Choroid plexus epithelial cell (primary cell): ENCODE measurements around the gene SNX8.

Experiments
- DNase-seq: peaks from one replicate; pipeline ENCODE4 v3.0.0-alpha.2; 2010; ENCODE audit warnings: low read depth
- H3K4me3 ChIP-seq: 2 replicates; pipeline ENCODE4 v1.5.1; 2011; ENCODE audit warnings: low read depth, mild to moderate bottlenecking, control low read depth, low read length, moderate library complexity
- TF ChIP-seq, protein P1 (sequence below): conservative IDR thresholded peaks from 2 replicates; pipeline ENCODE4 v1.5.1; 2011; ENCODE audit warnings: low read depth, mild to moderate bottlenecking, control low read depth, inconsistent platforms, low read length, moderate library complexity

The SNX8 gene

DNA sequence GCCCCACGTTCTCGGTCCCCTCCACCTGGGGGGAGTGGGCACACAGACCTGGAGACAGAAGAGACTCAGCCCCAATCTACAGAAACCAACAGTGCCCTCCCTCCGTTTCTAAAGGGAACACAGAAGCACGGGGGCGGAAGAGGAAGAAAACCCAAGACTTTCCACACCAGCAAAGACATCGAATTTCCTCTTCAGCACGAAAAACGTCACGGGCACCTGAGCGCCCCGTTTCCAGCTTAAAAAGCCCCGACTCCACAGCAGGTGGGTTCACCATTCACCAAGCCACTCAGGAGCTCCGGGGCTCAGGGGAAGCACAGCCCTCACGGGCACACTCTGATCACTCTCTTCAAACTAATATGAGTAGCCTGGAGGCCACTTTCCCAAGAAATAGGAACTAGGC, 52.6 kb downstream of the SNX8 start:
- H3K4me3 ChIP-seq, result no peak overlapping the region
- no peak for DNase-seq
- TF ChIP-seq, protein P1, sequence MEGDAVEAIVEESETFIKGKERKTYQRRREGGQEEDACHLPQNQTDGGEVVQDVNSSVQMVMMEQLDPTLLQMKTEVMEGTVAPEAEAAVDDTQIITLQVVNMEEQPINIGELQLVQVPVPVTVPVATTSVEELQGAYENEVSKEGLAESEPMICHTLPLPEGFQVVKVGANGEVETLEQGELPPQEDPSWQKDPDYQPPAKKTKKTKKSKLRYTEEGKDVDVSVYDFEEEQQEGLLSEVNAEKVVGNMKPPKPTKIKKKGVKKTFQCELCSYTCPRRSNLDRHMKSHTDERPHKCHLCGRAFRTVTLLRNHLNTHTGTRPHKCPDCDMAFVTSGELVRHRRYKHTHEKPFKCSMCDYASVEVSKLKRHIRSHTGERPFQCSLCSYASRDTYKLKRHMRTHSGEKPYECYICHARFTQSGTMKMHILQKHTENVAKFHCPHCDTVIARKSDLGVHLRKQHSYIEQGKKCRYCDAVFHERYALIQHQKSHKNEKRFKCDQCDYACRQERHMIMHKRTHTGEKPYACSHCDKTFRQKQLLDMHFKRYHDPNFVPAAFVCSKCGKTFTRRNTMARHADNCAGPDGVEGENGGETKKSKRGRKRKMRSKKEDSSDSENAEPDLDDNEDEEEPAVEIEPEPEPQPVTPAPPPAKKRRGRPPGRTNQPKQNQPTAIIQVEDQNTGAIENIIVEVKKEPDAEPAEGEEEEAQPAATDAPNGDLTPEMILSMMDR, result no peak

DNA sequence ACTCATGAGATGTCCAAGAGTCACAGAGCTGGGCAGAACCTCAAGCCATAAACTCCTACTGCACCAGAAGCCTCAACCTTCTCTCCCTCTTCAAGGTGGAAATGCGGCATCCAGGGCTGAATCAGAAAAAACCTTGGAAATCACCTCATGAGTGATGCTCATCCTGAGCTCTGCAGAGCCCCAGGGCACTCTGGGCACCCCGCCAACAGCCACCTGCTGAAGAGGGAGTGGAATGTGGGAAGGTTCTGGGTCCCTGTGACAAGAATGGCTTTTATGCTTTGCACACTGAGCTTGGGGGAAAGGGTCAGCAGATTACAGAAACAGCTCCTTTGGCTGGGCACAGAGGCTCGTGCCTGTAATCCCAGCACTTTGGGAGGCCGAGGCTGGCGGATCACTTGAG, 53.4 kb downstream of the SNX8 start:
- H3K4me3 ChIP-seq, result no peak overlapping the region
- TF ChIP-seq, protein P1, result no peak
- peak; percentile 21 for DNase-seq

DNA sequence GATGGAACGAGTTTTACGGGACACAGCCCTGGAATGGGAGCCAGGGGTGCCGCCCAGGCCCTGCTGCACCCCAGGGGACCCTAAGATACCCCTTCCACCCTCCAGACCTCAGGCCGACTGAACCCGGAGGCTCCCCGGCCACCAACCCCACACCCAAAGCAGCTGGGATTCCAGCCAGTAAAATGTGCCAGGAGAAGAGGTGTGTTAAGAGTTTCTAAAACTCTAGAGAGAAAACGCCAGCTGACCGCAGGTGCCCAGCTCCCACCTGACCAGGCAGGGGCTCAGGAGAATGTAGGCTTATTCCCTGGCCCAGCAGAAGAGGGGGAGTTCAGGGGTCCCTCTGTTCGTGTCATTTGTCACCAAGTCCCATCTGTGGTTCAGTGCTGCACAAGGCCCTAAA, 54.8 kb downstream of the SNX8 start:
- TF ChIP-seq, protein P1, result no peak
- no peak for DNase-seq
- H3K4me3 ChIP-seq, result no peak overlapping the region

DNA sequence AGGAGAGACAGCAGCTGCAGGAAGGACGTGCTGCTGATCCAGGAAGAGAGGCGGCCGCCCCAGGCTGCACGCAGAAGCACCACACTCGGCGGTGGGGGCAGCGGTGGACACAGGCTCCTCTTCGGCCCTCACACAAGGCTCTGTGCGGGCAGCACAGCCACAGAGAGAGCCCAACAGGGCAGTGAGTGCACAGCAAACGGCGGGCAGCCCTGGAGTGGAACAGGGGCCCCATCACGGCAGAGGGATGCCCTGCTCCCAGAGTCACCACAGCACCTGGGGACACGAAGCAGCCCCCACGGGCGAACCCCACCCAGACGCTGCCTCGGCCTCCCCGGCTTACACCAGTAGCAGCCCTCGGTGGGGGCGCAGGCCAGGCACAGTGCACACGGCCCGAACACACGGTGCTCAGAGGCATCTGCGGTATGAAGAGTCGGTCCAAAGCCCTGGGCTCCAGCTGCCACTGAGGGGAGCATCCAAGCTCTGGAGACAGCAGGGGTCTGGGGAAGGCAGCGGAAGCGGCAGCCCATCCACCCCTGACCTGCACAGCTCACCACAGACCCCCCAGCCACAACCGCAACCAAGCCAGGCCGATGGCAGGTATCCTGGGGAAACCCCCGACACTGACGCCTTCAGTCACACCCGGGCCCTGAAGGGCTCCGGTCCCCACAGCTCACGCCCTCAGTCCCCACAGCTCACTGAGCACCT, 55.4 kb downstream of the SNX8 start:
- TF ChIP-seq, protein P1, result no peak
- no peak for DNase-seq
- H3K4me3 ChIP-seq, result no peak overlapping the region

DNA sequence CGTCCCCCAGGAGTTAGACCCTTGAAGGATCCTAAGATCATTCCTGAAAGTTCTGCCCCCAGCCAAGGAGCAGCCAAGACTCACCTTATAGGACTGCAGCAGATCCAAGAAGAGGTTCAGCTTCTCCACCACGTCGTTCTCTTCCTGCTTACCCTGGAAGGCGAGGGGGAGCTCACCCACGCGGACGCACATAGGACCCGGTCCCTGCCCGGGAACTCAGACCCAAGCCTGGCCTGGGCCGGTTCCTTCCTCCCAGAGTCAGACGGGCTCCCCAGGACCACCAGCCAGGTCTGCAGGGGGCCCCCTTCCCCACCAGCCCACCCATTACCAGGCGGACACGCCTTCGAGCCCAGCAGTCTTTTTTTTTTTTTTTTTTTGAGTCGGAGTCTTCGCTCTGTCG, 56.6 kb downstream of the SNX8 start:
- no peak overlapping the region for H3K4me3 ChIP-seq
- TF ChIP-seq, protein P1, result no peak
- DNase-seq, result no peak

DNA sequence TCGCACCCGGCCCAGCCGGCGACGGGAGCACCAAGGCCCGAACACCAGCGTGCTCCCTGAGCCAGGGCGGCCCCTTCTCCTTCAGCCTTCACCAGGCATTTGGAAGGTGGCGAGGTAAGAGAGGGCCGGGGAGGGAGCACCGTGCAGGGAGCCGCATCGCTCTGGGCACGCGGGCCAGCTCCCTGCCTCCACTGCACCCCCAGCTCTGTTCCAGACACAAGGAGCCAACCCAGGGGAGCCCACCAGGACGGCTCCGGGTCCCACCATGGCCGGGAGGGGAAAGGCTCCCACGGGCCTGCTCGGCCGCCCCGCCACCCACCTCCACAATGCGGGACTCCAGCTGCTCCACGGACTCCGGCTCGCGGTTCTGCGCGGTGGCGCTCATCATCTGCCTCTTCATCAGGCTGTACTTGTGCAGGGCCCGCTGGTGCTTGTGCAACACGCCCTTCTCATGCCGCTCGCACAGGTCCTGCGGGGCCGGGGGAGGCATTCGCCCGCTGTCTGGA, 57.1 kb downstream of the SNX8 start:
- H3K4me3 ChIP-seq, result no peak overlapping the region
- no peak for DNase-seq
- TF ChIP-seq, protein P1, result no peak
